Measurements from ENCODE around the gene SPRYD3.

- TF ChIP-seq CTCF (IDR thresholded peaks at IDR 0.05; ENCODE audit: insufficient read depth, low read length, poor library complexity, severe bottlenecking) (no peak), EZH2phosphoT487 (conservative IDR thresholded peaks at IDR 0.05; ENCODE audit: low read length) (no peak)
Measured at GRCh38 chr12:53123578-53124351, 44.6 kb upstream of the SPRYD3 start.
